K562 (cell line): ENCODE measurements around the gene SLC2A10. TPM values are rescaled to one million over a fixed set of nuclear protein-coding genes. Genes with fewer than 3 reads are reported as not detected.

Experiments used
- CBX3 ChIP-seq, 2 experiments: IDR thresholded peaks; 1 replicate in 1 of 2; 2 replicates in 1 of 2; pipeline ENCODE4 v1.6.1; 2012; ENCODE audit warnings: inconsistent platforms in 2 of 2, low read length in 2 of 2, borderline replicate concordance in 1 of 2, control low read depth in 1 of 2
- ELF2 ChIP-seq: fragments of 250-450 bp; sonication (Bioruptor Pico); IDR thresholded peaks from 2 replicates; pipeline ENCODE4 v1.5.0; 2021; ENCODE audit warnings: mild to moderate bottlenecking
- HCFC1 ChIP-seq: IDR thresholded peaks from 2 replicates; pipeline ENCODE4 v1.6.1; 2012; ENCODE audit warnings: low read depth, low read length, improper control_type of control experiment
- IRF9 ChIP-seq: fragments of 450-650 bp; IDR thresholded peaks from 2 replicates; pipeline ENCODE4 v1.6.1; 2016; ENCODE audit warnings: missing biosample characterization, missing genetic modification characterization
- MITF ChIP-seq: IDR thresholded peaks from 2 replicates; pipeline ENCODE4 v1.6.1; 2014; ENCODE audit warnings: antibody characterized with exemption
- NR2C2 ChIP-seq, 2 experiments: fragments of 200-800 bp in 1 of 2; sonication (Bioruptor generic) in 1 of 2; sonication (generic) in 1 of 2; formaldehyde crosslinking in 1 of 2; IDR thresholded peaks; 2 replicates each; pipeline versions ENCODE4 v1.6.1 to v1.8.0; 2016 to 2022; ENCODE audit warnings: mild to moderate bottlenecking in 1 of 2, missing compliant biosample characterization in 1 of 2, missing genetic modification characterization in 1 of 2, missing genetic modification reagents in 1 of 2
- USF1 ChIP-seq: sonication (generic); formaldehyde crosslinking; IDR thresholded peaks from 2 replicates; pipeline ENCODE4 v1.9.0; 2022; ENCODE audit warnings: mild to moderate bottlenecking, missing genetic modification reagents
- YBX1 ChIP-seq: fragments of 450-650 bp; IDR thresholded peaks from 2 replicates; pipeline ENCODE4 v1.7.1; 2016; ENCODE audit warnings: mild to moderate bottlenecking
- ZEB2 ChIP-seq: fragments of 450-650 bp; IDR thresholded peaks from 2 replicates; pipeline ENCODE4 v1.6.1; 2016
- ZNF134 ChIP-seq: fragments of 250-450 bp; sonication (Bioruptor Pico); conservative IDR thresholded peaks from 2 replicates; pipeline ENCODE4 v1.4.0; 2020
- ZNF431 ChIP-seq: sonication (generic); formaldehyde crosslinking; IDR thresholded peaks from 2 replicates; pipeline ENCODE4 v1.8.0; 2022; ENCODE audit warnings: mild to moderate bottlenecking, missing genetic modification reagents
- ZNF561 ChIP-seq: fragments of 450-650 bp; formaldehyde crosslinking; conservative IDR thresholded peaks from 2 replicates; pipeline ENCODE4 v1.4.0; 2020; ENCODE audit warnings: mild to moderate bottlenecking, moderate library complexity
- polyA plus RNA-seq, 8 experiments: library from polyadenylated mRNA; depleted of rRNA in 4 of 8; stranded (reverse) in 5 of 8; unstranded in 3 of 8; fragments of >200 nt; fragmentation: Nextera tagmentation in 2 of 8; fragmentation: Illumina TruSeq in 1 of 8; extraction: Ambion mirVana in 2 of 8; extraction: Trizol in 1 of 8; gene quantifications; 2 replicates each; pipeline versions ENCODE4 v1.2.1 to v1.2.3, GENCODE V29; 2011 to 2014; ENCODE audit warnings: inconsistent platforms in 1 of 8, missing spikeins in 1 of 8
- total RNA-seq, 7 experiments: library from RNA; depleted of rRNA in 6 of 7; stranded (reverse); fragments of >200 nt in 6 of 7; fragmentation: Illumina TruSeq in 2 of 7; extraction: Trizol in 2 of 7; gene quantifications; 2 replicates each; pipeline versions ENCODE4 v1.2.1 to v1.2.3, GENCODE V29; 2011 to 2021; ENCODE audit warnings: low replicate concordance in 1 of 7
- TF ChIP-seq, protein P1 (sequence below): sonication (generic); formaldehyde crosslinking; IDR thresholded peaks from 2 replicates; pipeline ENCODE4 v1.9.0; 2022; ENCODE audit warnings: mild to moderate bottlenecking, missing genetic modification reagents
- TF ChIP-seq, protein P2 (sequence below): sonication (generic); formaldehyde crosslinking; IDR thresholded peaks from 2 replicates; pipeline ENCODE4 v1.5.0; 2020; ENCODE audit warnings: missing genetic modification reagents

The SLC2A10 gene
- total and polyA plus RNA-seq, 9 of the 15 experiments (the other 6 are each of a cell fraction or from before 2014, with no cell fraction given): 0.01 to 1.8 (median 0.10) TPM

DNA sequence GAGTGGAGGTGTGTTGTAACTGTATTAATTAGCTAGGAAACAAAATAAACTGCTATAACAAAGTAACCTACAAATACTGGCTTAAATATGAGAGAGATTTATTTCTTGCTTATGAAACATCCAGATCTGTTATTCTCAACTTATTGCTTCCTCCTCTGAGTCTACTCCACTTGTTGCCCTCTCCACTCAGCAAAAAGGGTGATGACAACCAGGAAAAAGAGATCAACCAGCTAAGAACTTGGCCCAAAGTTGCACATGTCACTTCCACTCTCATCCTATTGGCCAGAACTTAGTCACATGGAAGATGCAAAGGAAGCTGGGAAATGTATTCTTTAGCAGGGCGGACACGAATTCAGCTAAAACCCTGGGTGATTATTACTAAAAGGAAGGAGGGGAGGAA is 15.0 kb upstream of the SLC2A10 start (continued):
- TF ChIP-seq, protein P1, sequence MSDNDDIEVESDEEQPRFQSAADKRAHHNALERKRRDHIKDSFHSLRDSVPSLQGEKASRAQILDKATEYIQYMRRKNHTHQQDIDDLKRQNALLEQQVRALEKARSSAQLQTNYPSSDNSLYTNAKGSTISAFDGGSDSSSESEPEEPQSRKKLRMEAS (CRISPR knock-in tag): no peak
- TF ChIP-seq ZEB2 (no peak), ZNF134 (no peak), HCFC1 (peak; percentile 80), CBX3 (IDR thresholded peaks at IDR 0.05; ENCODE audit: borderline replicate concordance in 1 of 2, low read length in 2 of 2) (0 out of 3 replicates have a peak, but pooled peaks of 1 of the 2 experiments have one; percentile 25), NR2C2 (CRISPR knock-in tag; IDR thresholded peaks at IDR 0.05) (no peak), NR2C2 (tag; IDR thresholded peaks at IDR 0.05) (0 out of 2 replicates have a peak, but pooled peaks have one; percentile 30), ZNF561 (CRISPR knock-in tag) (no peak), USF1 (peak; percentile 86), IRF9 (tag) (no peak), ELF2 (CRISPR knock-in tag) (no peak), MITF (no peak), ZNF431 (CRISPR knock-in tag) (no peak), YBX1 (no peak)
- TF ChIP-seq, protein P2, sequence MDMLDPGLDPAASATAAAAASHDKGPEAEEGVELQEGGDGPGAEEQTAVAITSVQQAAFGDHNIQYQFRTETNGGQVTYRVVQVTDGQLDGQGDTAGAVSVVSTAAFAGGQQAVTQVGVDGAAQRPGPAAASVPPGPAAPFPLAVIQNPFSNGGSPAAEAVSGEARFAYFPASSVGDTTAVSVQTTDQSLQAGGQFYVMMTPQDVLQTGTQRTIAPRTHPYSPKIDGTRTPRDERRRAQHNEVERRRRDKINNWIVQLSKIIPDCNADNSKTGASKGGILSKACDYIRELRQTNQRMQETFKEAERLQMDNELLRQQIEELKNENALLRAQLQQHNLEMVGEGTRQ (CRISPR knock-in tag): peak; percentile 90
